Midbrain (tissue), 1 donor: Measurements from ENCODE around the gene ZCWPW2.

Source experiments
- DNase-seq: peaks from one replicate; lab custom pipeline; 2025; lab: John Stamatoyannopoulos, UW

The ZCWPW2 gene

DNA sequence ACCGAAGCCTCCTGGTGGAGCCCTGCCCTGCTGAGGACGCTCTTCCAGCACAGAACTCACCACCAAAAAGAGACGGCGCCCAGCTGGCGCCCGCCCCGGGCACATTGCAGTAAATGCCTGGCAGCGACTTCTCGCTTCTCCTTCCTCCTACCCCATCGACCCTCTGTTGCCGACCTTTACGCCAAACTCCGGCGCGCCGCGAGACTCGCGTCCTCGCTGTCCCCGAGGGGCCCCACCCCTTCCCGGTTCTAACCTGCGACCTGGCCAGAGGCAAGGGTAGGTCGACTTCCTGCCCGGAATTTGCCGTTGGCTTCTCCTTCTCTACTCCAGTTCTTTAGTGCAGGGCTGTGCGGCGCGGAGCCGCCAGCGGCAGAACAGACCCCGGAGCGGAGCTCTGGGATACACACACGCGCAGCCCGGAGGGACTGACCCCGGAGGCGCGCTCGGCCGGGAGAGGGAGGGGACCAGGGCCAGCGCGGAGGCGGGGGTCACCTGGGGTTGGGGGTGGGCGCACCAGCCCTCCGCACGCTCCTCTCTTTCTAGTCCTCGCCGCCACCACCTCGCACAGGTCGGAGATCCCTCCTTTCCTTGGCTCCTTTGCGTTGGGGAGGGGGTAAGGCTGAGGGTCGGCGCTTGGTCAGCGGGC lies 226.7 kb downstream of the ZCWPW2 start:
- no peak for DNase-seq
